ENCODE measurements around the gene NRP2.

NRP2 gene

GRCh38 chr2:205771031-205771430 is 88.7 kb downstream of the NRP2 start:
- DNase-seq: no peak
- TF ChIP-seq GATA1 (IDR thresholded peaks at IDR 0.05; ENCODE audit: low read depth, low read length) (no peak), POLR2A (IDR thresholded peaks at IDR 0.05; ENCODE audit: low read length) (no peak)

- no peak for TF ChIP-seq GATA1 (IDR thresholded peaks at IDR 0.05; ENCODE audit: low read depth, low read length)
- TF ChIP-seq POLR2A (IDR thresholded peaks at IDR 0.05; ENCODE audit: low read length): no peak
- no peak for DNase-seq
Measured at GRCh38 chr2:205771666-205772065, 89.4 kb downstream of the NRP2 start.

- no peak for DNase-seq
- no peak for TF ChIP-seq GATA1 (IDR thresholded peaks at IDR 0.05; ENCODE audit: low read depth, low read length)
- TF ChIP-seq POLR2A (IDR thresholded peaks at IDR 0.05; ENCODE audit: low read length): no peak
Measured at GRCh38 chr2:205772983-205773382, 90.7 kb downstream of the NRP2 start.

GRCh38 chr2:205773989-205774388 is 91.7 kb downstream of the NRP2 start:
- no peak for DNase-seq
- TF ChIP-seq POLR2A (IDR thresholded peaks at IDR 0.05; ENCODE audit: low read length) (no peak), GATA1 (IDR thresholded peaks at IDR 0.05; ENCODE audit: low read depth, low read length) (no peak)

- no peak for TF ChIP-seq GATA1 (IDR thresholded peaks at IDR 0.05; ENCODE audit: low read depth, low read length)
- no peak for TF ChIP-seq POLR2A (IDR thresholded peaks at IDR 0.05; ENCODE audit: low read length)
- no peak for DNase-seq
Measured at GRCh38 chr2:205775097-205775877, 93.0 kb downstream of the NRP2 start.

GRCh38 chr2:205776139-205776538 is 93.8 kb downstream of the NRP2 start:
- peak; percentile 50 to 62 for DNase-seq
- TF ChIP-seq GATA1 (IDR thresholded peaks at IDR 0.05; ENCODE audit: low read depth, low read length) (no peak), POLR2A (IDR thresholded peaks at IDR 0.05; ENCODE audit: low read length) (no peak)

GRCh38 chr2:205776720-205777119 is 94.4 kb downstream of the NRP2 start:
- TF ChIP-seq POLR2A (IDR thresholded peaks at IDR 0.05; ENCODE audit: low read length): no peak
- TF ChIP-seq GATA1 (IDR thresholded peaks at IDR 0.05; ENCODE audit: low read depth, low read length): no peak
- DNase-seq: no peak

GRCh38 chr2:205778356-205778755 is 96.1 kb downstream of the NRP2 start:
- TF ChIP-seq GATA1 (IDR thresholded peaks at IDR 0.05; ENCODE audit: low read depth, low read length) (no peak), POLR2A (IDR thresholded peaks at IDR 0.05; ENCODE audit: low read length) (no peak)
- DNase-seq: no peak

GRCh38 chr2:205780645-205781044 is 98.3 kb downstream of the NRP2 start:
- DNase-seq: peak in 1 of 2 experiments; percentile 28
- TF ChIP-seq POLR2A (IDR thresholded peaks at IDR 0.05; ENCODE audit: low read length) (no peak), GATA1 (IDR thresholded peaks at IDR 0.05; ENCODE audit: low read depth, low read length) (no peak)

- DNase-seq: no peak
- no peak for TF ChIP-seq GATA1 (IDR thresholded peaks at IDR 0.05; ENCODE audit: low read depth, low read length)
- TF ChIP-seq POLR2A (IDR thresholded peaks at IDR 0.05; ENCODE audit: low read length): no peak
Measured at GRCh38 chr2:205781244-205781931, 99.1 kb downstream of the NRP2 start.

- TF ChIP-seq POLR2A (IDR thresholded peaks at IDR 0.05; ENCODE audit: low read length) (peak; percentile 15), GATA1 (IDR thresholded peaks at IDR 0.05; ENCODE audit: low read depth, low read length) (no peak)
- DNase-seq: no peak
Measured at GRCh38 chr2:205782941-205783340, 100.6 kb downstream of the NRP2 start.

- TF ChIP-seq POLR2A (IDR thresholded peaks at IDR 0.05; ENCODE audit: low read length) (no peak), GATA1 (IDR thresholded peaks at IDR 0.05; ENCODE audit: low read depth, low read length) (no peak)
- DNase-seq: no peak
Measured at GRCh38 chr2:205783872-205784499, 101.7 kb downstream of the NRP2 start.

- TF ChIP-seq GATA1 (IDR thresholded peaks at IDR 0.05; ENCODE audit: low read depth, low read length) (no peak), POLR2A (IDR thresholded peaks at IDR 0.05; ENCODE audit: low read length) (no peak)
- no peak for DNase-seq
Measured at GRCh38 chr2:205785507-205786260, 103.4 kb downstream of the NRP2 start.

- TF ChIP-seq GATA1 (IDR thresholded peaks at IDR 0.05; ENCODE audit: low read depth, low read length): no peak
- no peak for TF ChIP-seq POLR2A (IDR thresholded peaks at IDR 0.05; ENCODE audit: low read length)
- DNase-seq: no peak
Measured at GRCh38 chr2:205786976-205787375, 104.7 kb downstream of the NRP2 start.

Data from erythroblast (primary cell).